ENCODE measurements around the gene ARHGAP6.

Gene ARHGAP6

GRCh38 chrX:11429538-11430085 lies 236.1 kb downstream of the ARHGAP6 start:
- no peak for DNase-seq (ENCODE audit: low read depth in 2 of 2)

- DNase-seq (ENCODE audit: low read depth in 2 of 2) = no peak
Measured at GRCh38 chrX:11427453-11428071, 238.2 kb downstream of the ARHGAP6 start.

GRCh38 chrX:11426712-11427452 lies 238.8 kb downstream of the ARHGAP6 start:
- no peak for DNase-seq (ENCODE audit: low read depth in 2 of 2)

- no peak for DNase-seq (ENCODE audit: low read depth in 2 of 2)
Measured at GRCh38 chrX:11424903-11425674, 240.6 kb downstream of the ARHGAP6 start.

- DNase-seq (ENCODE audit: low read depth in 2 of 2) = no peak
Measured at GRCh38 chrX:11423949-11424348, 241.8 kb downstream of the ARHGAP6 start.

GRCh38 chrX:11423362-11423818 lies 242.3 kb downstream of the ARHGAP6 start:
- no peak for DNase-seq (ENCODE audit: low read depth in 2 of 2)

- DNase-seq (ENCODE audit: low read depth in 2 of 2) = no peak
Measured at GRCh38 chrX:11422525-11422857, 243.2 kb downstream of the ARHGAP6 start.

- DNase-seq (ENCODE audit: low read depth in 2 of 2) = no peak
Measured at GRCh38 chrX:11421805-11422524, 243.8 kb downstream of the ARHGAP6 start.

- no peak for DNase-seq (ENCODE audit: low read depth in 2 of 2)
Measured at GRCh38 chrX:11420851-11421250, 244.9 kb downstream of the ARHGAP6 start.

GRCh38 chrX:11419102-11419501 lies 246.6 kb downstream of the ARHGAP6 start:
- no peak for DNase-seq (ENCODE audit: low read depth in 2 of 2)

GRCh38 chrX:11416600-11416999 lies 249.1 kb downstream of the ARHGAP6 start:
- DNase-seq (ENCODE audit: low read depth in 2 of 2) = no peak

- DNase-seq (ENCODE audit: low read depth in 2 of 2) = no peak
Measured at GRCh38 chrX:11414091-11414490, 251.6 kb downstream of the ARHGAP6 start.

- DNase-seq (ENCODE audit: low read depth in 2 of 2) = no peak
Measured at GRCh38 chrX:11412715-11413623, 252.8 kb downstream of the ARHGAP6 start.

GRCh38 chrX:11409957-11410356 lies 255.8 kb downstream of the ARHGAP6 start:
- no peak for DNase-seq (ENCODE audit: low read depth in 2 of 2)

GRCh38 chrX:11408783-11409182 lies 256.9 kb downstream of the ARHGAP6 start:
- no peak for DNase-seq (ENCODE audit: low read depth in 2 of 2)

GRCh38 chrX:11408109-11408405 lies 257.7 kb downstream of the ARHGAP6 start:
- DNase-seq (ENCODE audit: low read depth in 2 of 2) = no peak

GRCh38 chrX:11407331-11408108 lies 258.2 kb downstream of the ARHGAP6 start:
- DNase-seq (ENCODE audit: low read depth in 2 of 2) = no peak

- DNase-seq (ENCODE audit: low read depth in 2 of 2) = no peak
Measured at GRCh38 chrX:11406109-11406765, 259.5 kb downstream of the ARHGAP6 start.

- DNase-seq (ENCODE audit: low read depth in 2 of 2) = no peak
Measured at GRCh38 chrX:11403631-11404030, 262.1 kb downstream of the ARHGAP6 start.

- no peak for DNase-seq (ENCODE audit: low read depth in 2 of 2)
Measured at GRCh38 chrX:11401966-11402365, 263.8 kb downstream of the ARHGAP6 start.
